Activated CD4-positive, alpha-beta T cell treated with anti-CD3 and anti-CD28 coated beads, Interleukin-10, Interleukin-2, amounts not matched to agents 100 ng/mL and 50 ng/mL, durations not matched to agents 16 hours and 8 hours (primary cell): ENCODE measurements around the gene TMEM221.

ENCODE experiments used
- DNase-seq: peaks from one replicate; pipeline ENCODE4 v3.0.0-alpha.2; 2020

The TMEM221 gene

GRCh38 chr19:17404015-17404414 is 44.5 kb downstream of the TMEM221 start:
- peak; percentile 42 for DNase-seq

- peak; percentile 56 for DNase-seq
Measured at GRCh38 chr19:17402982-17403855, 45.2 kb downstream of the TMEM221 start.

GRCh38 chr19:17401628-17402027 is 46.8 kb downstream of the TMEM221 start:
- no peak for DNase-seq

- DNase-seq, result no peak
Measured at GRCh38 chr19:17398902-17399527, 49.5 kb downstream of the TMEM221 start.

GRCh38 chr19:17394891-17395415 is 53.5 kb downstream of the TMEM221 start:
- DNase-seq, result peak; percentile 89

GRCh38 chr19:17393914-17394313 is 54.6 kb downstream of the TMEM221 start, which contains the start of gene CCDC194:
Gene CCDC194, minus strand, starts transcription at chr19:17394196. Its CDS starts 38 bp downstream, at chr19:17394158.
- no peak for DNase-seq

GRCh38 chr19:17393002-17393401 is 55.5 kb downstream of the TMEM221 start:
- DNase-seq, result no peak

GRCh38 chr19:17391371-17392151 is 56.9 kb downstream of the TMEM221 start:
- no peak for DNase-seq

GRCh38 chr19:17390665-17391370 is 57.6 kb downstream of the TMEM221 start:
- DNase-seq, result peak; percentile 92

- DNase-seq, result no peak
Measured at GRCh38 chr19:17389957-17390664, 58.4 kb downstream of the TMEM221 start.

- DNase-seq, result no peak
Measured at GRCh38 chr19:17389288-17389687, 59.2 kb downstream of the TMEM221 start.

GRCh38 chr19:17385878-17386611 is 62.4 kb downstream of the TMEM221 start:
- peak; percentile 66 for DNase-seq
